ENCODE measurements around the gene GSTT2.

GRCh38 chr22:24025475-24025874, 45.5 kb downstream of the GSTT2 start:
- TF ChIP-seq POLR2A (IDR thresholded peaks at IDR 0.05; ENCODE audit: low read length) (no peak), GATA1 (IDR thresholded peaks at IDR 0.05; ENCODE audit: low read depth, low read length) (no peak)

Measured in erythroblast (primary cell).